Activated naive CD8-positive, alpha-beta T cell treated with anti-CD3 and anti-CD28 coated beads for 36 hours (primary cell): ENCODE measurements around the gene CTIF. TPM values are rescaled to one million over a fixed set of nuclear protein-coding genes. Genes with fewer than 3 reads are reported as not detected.

Source experiments
- DNase-seq: peaks from one replicate; pipeline ENCODE4 v3.0.0; 2021
- H3K27ac Mint-ChIP-seq: one replicate; pipeline ENCODE4 v1.8.0; 2022; ENCODE audit warnings: mild to moderate bottlenecking, moderate library complexity, mixed read lengths
- H3K27me3 Mint-ChIP-seq: one replicate; pipeline ENCODE4 v1.8.0; 2022; ENCODE audit warnings: mild to moderate bottlenecking, mixed read lengths
- H3K36me3 Mint-ChIP-seq: one replicate; pipeline ENCODE4 v1.8.0; 2021; ENCODE audit warnings: mild to moderate bottlenecking, mixed read lengths
- H3K4me1 Mint-ChIP-seq: one replicate; pipeline ENCODE4 v1.8.0; 2021; ENCODE audit warnings: mixed read lengths
- H3K4me3 Mint-ChIP-seq: one replicate; pipeline ENCODE4 v1.8.0; 2022; ENCODE audit warnings: mild to moderate bottlenecking, moderate library complexity, mixed read lengths
- H3K9me3 Mint-ChIP-seq: one replicate; pipeline ENCODE4 v1.8.0; 2022; ENCODE audit warnings: mixed read lengths
- total RNA-seq, 2 experiments: library from RNA; stranded (reverse); gene quantifications; one replicate each; pipeline ENCODE4 v1.2.3, GENCODE V29; 2021

Gene CTIF
- total RNA-seq, 2 experiments from 2014 or later, result 2.3 to 3.5 TPM

DNA sequence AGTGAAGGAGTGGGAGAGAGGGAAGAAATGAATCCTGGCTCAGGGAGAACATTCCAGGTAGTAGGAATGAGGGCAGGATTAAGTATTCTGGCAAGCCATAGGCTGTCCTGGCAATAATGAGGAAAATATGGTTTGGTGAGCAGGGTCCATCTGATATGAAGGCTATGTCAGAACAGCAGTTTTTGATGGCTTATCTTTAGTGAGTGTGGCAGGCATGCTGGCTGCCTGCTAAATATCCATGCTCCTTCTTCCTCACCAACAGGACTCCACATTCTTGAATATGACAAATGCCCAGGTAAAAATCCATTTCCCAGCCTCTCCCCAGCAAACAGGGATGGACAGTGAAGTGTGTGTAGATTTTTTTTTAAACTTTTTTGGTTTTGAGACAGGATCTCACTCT, 13.2 kb upstream of the CTIF start:
- Mint-ChIP-seq H3K9me3 (no peaks in the 10 kb centered on the region), H3K4me3 (no peak overlapping the region), H3K4me1 (no peaks in the 10 kb centered on the region), H3K27ac (no peak overlapping the region), H3K27me3 (peaks cover 31% of the 10 kb centered on the region), H3K36me3 (no peaks in the 10 kb centered on the region)
- no peak for DNase-seq

- DNase-seq, result no peak
- H3K36me3 Mint-ChIP-seq, result no peaks in the 10 kb centered on the region
- no peak overlapping the region for H3K4me3 Mint-ChIP-seq
- no peak overlapping the region for H3K27ac Mint-ChIP-seq
- H3K4me1 Mint-ChIP-seq, result no peaks in the 10 kb centered on the region
- H3K27me3 Mint-ChIP-seq, result peaks cover 27% of the 10 kb centered on the region
- H3K9me3 Mint-ChIP-seq, result no peaks in the 10 kb centered on the region
These were observed 11.4 kb upstream of the CTIF start for GRCh38 chr18:48527461-48527860.

- no peak for DNase-seq
- Mint-ChIP-seq H3K27ac (no peak overlapping the region), H3K27me3 (peaks cover 23% of the 10 kb centered on the region), H3K9me3 (no peaks in the 10 kb centered on the region), H3K4me3 (no peak overlapping the region), H3K4me1 (no peaks in the 10 kb centered on the region), H3K36me3 (no peaks in the 10 kb centered on the region)
These were observed 10.0 kb upstream of the CTIF start for GRCh38 chr18:48528861-48529260.

DNA sequence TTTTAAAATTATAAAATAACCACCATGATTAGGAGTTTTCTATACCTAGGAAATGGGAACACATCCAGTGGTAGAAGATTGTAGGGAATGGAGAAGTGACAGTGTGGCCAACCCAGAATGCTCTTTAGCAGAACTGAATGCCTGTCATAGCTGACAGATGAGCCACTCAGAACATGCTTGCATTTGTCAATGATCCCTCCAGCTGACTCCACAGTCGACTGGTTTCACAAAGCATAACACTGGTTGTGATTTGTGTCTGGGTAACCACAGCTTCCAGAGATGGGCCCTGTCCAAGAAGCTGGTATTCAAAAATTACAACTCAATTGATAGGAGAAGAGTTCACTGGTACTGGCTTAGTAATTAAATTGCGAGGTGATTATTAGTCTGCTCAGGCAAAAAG, 9.0 kb upstream of the CTIF start:
- no peak overlapping the region for H3K27ac Mint-ChIP-seq
- no peaks in the 10 kb centered on the region for H3K36me3 Mint-ChIP-seq
- no peak for DNase-seq
- H3K9me3 Mint-ChIP-seq, result no peaks in the 10 kb centered on the region
- peaks cover 17% of the 10 kb centered on the region for H3K27me3 Mint-ChIP-seq
- no peak overlapping the region for H3K4me3 Mint-ChIP-seq
- H3K4me1 Mint-ChIP-seq, result no peaks in the 10 kb centered on the region

- H3K27ac Mint-ChIP-seq, result no peak overlapping the region
- H3K27me3 Mint-ChIP-seq, result peaks cover 17% of the 10 kb centered on the region
- no peaks in the 10 kb centered on the region for H3K9me3 Mint-ChIP-seq
- H3K36me3 Mint-ChIP-seq, result no peaks in the 10 kb centered on the region
- DNase-seq, result no peak
- H3K4me3 Mint-ChIP-seq, result no peak overlapping the region
- no peaks in the 10 kb centered on the region for H3K4me1 Mint-ChIP-seq
These were observed 8.3 kb upstream of the CTIF start for GRCh38 chr18:48530399-48531081.

DNA sequence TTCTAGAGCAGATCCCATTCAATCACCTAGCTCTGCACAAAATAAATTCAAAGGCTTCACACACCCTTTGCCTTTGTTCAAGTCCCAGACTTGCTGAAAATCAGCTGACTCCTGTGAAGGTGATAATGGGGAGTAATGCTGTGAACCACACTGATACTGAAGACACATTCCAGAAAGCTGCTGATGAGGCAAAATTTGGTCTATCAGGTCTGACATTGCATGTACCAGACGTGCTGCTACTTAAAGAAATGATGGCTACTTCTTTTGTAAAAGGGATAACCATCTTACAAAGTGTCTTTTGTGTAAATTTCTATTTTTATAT, 7.8 kb upstream of the CTIF start:
- peaks cover 17% of the 10 kb centered on the region for H3K27me3 Mint-ChIP-seq
- H3K36me3 Mint-ChIP-seq, result no peaks in the 10 kb centered on the region
- H3K27ac Mint-ChIP-seq, result no peak overlapping the region
- DNase-seq, result no peak
- H3K4me3 Mint-ChIP-seq, result no peak overlapping the region
- no peaks in the 10 kb centered on the region for H3K9me3 Mint-ChIP-seq
- H3K4me1 Mint-ChIP-seq, result no peaks in the 10 kb centered on the region

DNA sequence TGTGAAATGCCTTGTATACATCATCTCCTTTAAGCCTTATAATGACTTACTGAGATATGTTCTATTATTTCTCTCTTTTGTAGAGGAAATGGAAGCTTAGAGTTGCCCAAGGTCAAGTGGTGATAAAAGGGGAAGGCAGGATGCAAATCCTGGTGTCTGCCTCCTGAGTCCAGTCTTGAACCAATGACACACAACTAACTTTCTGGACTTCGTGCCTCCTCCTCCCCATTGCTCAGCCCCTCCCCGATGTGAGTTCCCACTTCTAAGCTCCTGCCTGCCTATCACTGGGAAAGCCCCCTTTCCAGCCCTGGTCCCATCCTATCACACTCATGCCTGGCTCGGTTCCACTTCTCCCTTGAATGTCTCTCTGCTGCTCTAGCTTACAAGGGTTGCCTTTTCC, 6.9 kb upstream of the CTIF start:
- Mint-ChIP-seq H3K9me3 (no peaks in the 10 kb centered on the region), H3K27me3 (peaks cover 16% of the 10 kb centered on the region), H3K4me3 (no peak overlapping the region), H3K36me3 (no peaks in the 10 kb centered on the region), H3K4me1 (no peaks in the 10 kb centered on the region), H3K27ac (no peak overlapping the region)
- no peak for DNase-seq

GRCh38 chr18:48533340-48534070, 5.3 kb upstream of the CTIF start:
- no peak overlapping the region for H3K4me3 Mint-ChIP-seq
- H3K36me3 Mint-ChIP-seq, result no peaks in the 10 kb centered on the region
- H3K27me3 Mint-ChIP-seq, result peaks cover 7% of the 10 kb centered on the region
- no peaks in the 10 kb centered on the region for H3K9me3 Mint-ChIP-seq
- peaks cover 3% of the 10 kb centered on the region for H3K4me1 Mint-ChIP-seq
- H3K27ac Mint-ChIP-seq, result no peak overlapping the region
- DNase-seq, result no peak

GRCh38 chr18:48534364-48534763, 4.5 kb upstream of the CTIF start:
- Mint-ChIP-seq H3K36me3 (no peaks in the 10 kb centered on the region), H3K27ac (no peak overlapping the region), H3K4me1 (peaks cover 4% of the 10 kb centered on the region), H3K27me3 (peaks cover 2% of the 10 kb centered on the region), H3K9me3 (no peaks in the 10 kb centered on the region), H3K4me3 (no peak overlapping the region)
- DNase-seq, result no peak

DNA sequence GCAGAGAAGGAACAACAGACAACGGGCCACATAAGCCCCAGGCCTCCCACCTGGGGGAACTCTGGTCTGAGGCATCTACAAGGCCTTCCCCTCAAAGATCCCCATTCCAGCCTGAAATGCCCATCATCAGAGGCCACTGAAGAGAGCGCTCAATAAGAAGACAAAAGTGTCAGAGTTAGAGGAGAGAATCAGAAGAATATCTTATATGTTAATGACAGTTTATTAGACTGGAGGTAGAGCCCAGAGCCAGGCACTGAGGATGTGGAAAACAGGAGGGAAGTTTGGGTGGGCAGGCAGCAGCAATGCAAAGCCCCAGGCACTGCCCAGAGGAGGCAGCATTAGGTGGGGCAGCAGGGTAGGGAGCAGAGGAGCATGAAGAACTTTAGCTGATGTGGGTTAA, 2.9 kb upstream of the CTIF start:
- Mint-ChIP-seq H3K36me3 (no peaks in the 10 kb centered on the region), H3K9me3 (no peaks in the 10 kb centered on the region), H3K27ac (no peak overlapping the region), H3K4me3 (no peak overlapping the region), H3K4me1 (peaks cover 6% of the 10 kb centered on the region), H3K27me3 (peaks cover 9% of the 10 kb centered on the region)
- DNase-seq, result no peak

GRCh38 chr18:48536516-48536915, 2.3 kb upstream of the CTIF start:
- Mint-ChIP-seq H3K9me3 (no peaks in the 10 kb centered on the region), H3K36me3 (no peaks in the 10 kb centered on the region), H3K4me1 (peaks cover 6% of the 10 kb centered on the region), H3K27me3 (peaks cover 12% of the 10 kb centered on the region), H3K4me3 (no peak overlapping the region), H3K27ac (no peak overlapping the region)
- DNase-seq, result no peak

GRCh38 chr18:48539406-48540250, 797 bp downstream of the CTIF start:
- Mint-ChIP-seq H3K9me3 (no peaks in the 10 kb centered on the region), H3K4me3 (peak overlapping the region; percentile 83), H3K27ac (no peak overlapping the region), H3K36me3 (no peaks in the 10 kb centered on the region), H3K27me3 (peaks cover 37% of the 10 kb centered on the region), H3K4me1 (peaks cover 15% of the 10 kb centered on the region)
- peak; percentile 19 for DNase-seq

DNA sequence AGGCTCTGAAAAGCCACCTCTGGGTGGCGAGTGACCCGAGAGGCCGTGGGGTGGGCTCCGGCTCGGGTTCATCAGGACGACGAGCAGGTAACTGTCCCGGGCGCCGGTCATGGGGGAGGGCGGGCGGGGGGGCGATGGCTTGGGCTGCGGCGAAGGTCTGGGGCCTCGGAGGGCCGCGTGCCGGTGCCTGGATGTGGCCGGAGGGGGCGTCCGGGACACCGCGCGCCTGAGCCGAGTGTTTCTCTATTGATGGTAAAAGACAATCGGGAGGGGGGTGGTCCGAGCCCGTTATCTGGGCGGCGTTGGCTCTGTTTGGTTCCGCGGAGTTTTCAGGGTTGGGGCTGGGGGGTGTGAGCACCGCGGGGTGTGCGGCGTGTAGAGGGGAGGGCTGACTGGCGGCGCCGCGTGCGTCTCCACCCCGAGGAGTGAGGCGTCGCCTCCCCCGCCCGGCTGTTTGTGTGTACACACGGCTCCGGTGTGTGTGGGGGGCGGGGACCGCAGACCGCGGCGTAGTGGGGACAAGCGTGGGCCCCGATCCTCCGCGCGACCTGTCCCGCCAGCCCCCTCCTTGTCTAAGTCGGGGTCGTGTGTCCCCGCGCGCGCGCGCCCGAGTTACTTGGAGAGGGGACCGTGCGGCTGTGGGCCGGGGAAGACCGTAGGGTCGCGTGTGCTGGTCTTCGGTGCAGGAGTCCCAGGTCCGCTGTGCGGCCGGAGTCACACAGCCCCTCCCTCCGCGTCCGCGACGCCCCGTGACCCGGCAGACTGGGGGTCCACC, 1.6 kb downstream of the CTIF start:
- Mint-ChIP-seq H3K27ac (no peak overlapping the region), H3K4me3 (peak overlapping the region; percentile 83), H3K36me3 (no peaks in the 10 kb centered on the region), H3K9me3 (no peaks in the 10 kb centered on the region), H3K4me1 (peaks cover 15% of the 10 kb centered on the region), H3K27me3 (peaks cover 43% of the 10 kb centered on the region)
- DNase-seq, result peak; percentile 48

GRCh38 chr18:48541026-48541746, 2.4 kb downstream of the CTIF start:
- Mint-ChIP-seq H3K27ac (no peak overlapping the region), H3K36me3 (no peaks in the 10 kb centered on the region), H3K27me3 (peaks cover 46% of the 10 kb centered on the region), H3K4me3 (no peak overlapping the region), H3K9me3 (no peaks in the 10 kb centered on the region), H3K4me1 (peaks cover 15% of the 10 kb centered on the region)
- DNase-seq, result peak; percentile 14
